HCT116 (cell line): ENCODE measurements around the gene CLSTN1.

Experiments used
- ATF3 ChIP-seq: IDR thresholded peaks from 2 replicates; pipeline ENCODE4 v1.6.1; 2012
- CBX3 ChIP-seq: IDR thresholded peaks from 2 replicates; pipeline ENCODE4 v1.6.1; 2012; ENCODE audit warnings: low read depth
- CEBPB ChIP-seq: IDR thresholded peaks from 2 replicates; pipeline ENCODE4 v1.6.1; 2012; ENCODE audit warnings: low read depth
- CTCF ChIP-seq, 3 experiments: fragments of 200-600 bp in 1 of 3; sonication (generic) in 1 of 3; IDR thresholded peaks in 2 of 3; conservative IDR thresholded peaks in 1 of 3; 2 replicates each; pipeline ENCODE4 v1.5.1; 2012 to 2017; ENCODE audit warnings: low read depth in 2 of 3, low read length in 2 of 3, antibody characterized with exemption in 1 of 3, borderline replicate concordance in 1 of 3, control low read depth in 1 of 3, mild to moderate bottlenecking in 1 of 3, mixed read lengths in 1 of 3, mixed run types in 1 of 3, moderate library complexity in 1 of 3; ENCODE audit not compliant: insufficient read depth in 1 of 3
- EZH2phosphoT487 ChIP-seq: fragments of 200-600 bp; IDR thresholded peaks from 2 replicates; pipeline ENCODE4 v1.6.1; 2018; ENCODE audit warnings: antibody characterized with exemption, borderline replicate concordance
- FOSL1 ChIP-seq: IDR thresholded peaks from 2 replicates; pipeline ENCODE4 v1.6.1; 2012; ENCODE audit warnings: low read depth
- MAX ChIP-seq: IDR thresholded peaks from 2 replicates; pipeline ENCODE4 v1.6.1; 2012
- POLR2A ChIP-seq: IDR thresholded peaks from 2 replicates; pipeline ENCODE4 v1.7.0; 2011; ENCODE audit warnings: borderline replicate concordance; ENCODE audit not compliant: insufficient read depth, insufficient read length; ENCODE audit errors: extremely low read depth
- REST ChIP-seq: IDR thresholded peaks from 2 replicates; pipeline ENCODE4 v1.6.1; 2012; ENCODE audit warnings: low read depth
- SRF ChIP-seq: IDR thresholded peaks from 2 replicates; pipeline ENCODE4 v1.6.1; 2012; ENCODE audit warnings: low read depth
- YY1 ChIP-seq: IDR thresholded peaks from 2 replicates; pipeline ENCODE4 v1.6.1; 2011; ENCODE audit warnings: low read length, low read depth, moderate library complexity, mild to moderate bottlenecking; ENCODE audit not compliant: insufficient replicate concordance; ENCODE audit errors: extremely low read depth
- ZNF274 ChIP-seq: fragments of 200-500 bp; sonication (Bioruptor generic); IDR thresholded peaks from 2 replicates; pipeline ENCODE4 v1.6.1; 2014; ENCODE audit warnings: mild to moderate bottlenecking, low read depth, low read length, inconsistent platforms

- TF ChIP-seq CTCF (IDR thresholded peaks at IDR 0.05 in 2 of 3, conservative IDR thresholded peaks at IDR 0.05 in 1 of 3; ENCODE audit: borderline replicate concordance in 1 of 3, insufficient read depth in 1 of 3, low read depth in 2 of 3, low read length in 2 of 3), result no peak
- no peak for TF ChIP-seq YY1
- no peak for TF ChIP-seq ZNF274
- no peak for TF ChIP-seq POLR2A
- TF ChIP-seq FOSL1, result no peak
- TF ChIP-seq ATF3, result no peak
- no peak for TF ChIP-seq CBX3
- no peak for TF ChIP-seq CEBPB
- no peak for TF ChIP-seq REST
- no peak for TF ChIP-seq MAX
- TF ChIP-seq EZH2phosphoT487, result no peak
- no peak for TF ChIP-seq SRF
Measured at GRCh38 chr1:9715536-9716226, 108.1 kb downstream of the CLSTN1 start.
